ENCODE measurements around the gene SFSWAP.

Gene SFSWAP

GRCh38 chr12:131765961-131766360 is 55.1 kb downstream of the SFSWAP start:
- TF ChIP-seq GATA3 (IDR thresholded peaks at IDR 0.05; ENCODE audit: low read depth, low read length) (no peak), GATA2 (IDR thresholded peaks at IDR 0.05; ENCODE audit: low read depth, low read length) (no peak)

- TF ChIP-seq GATA2 (IDR thresholded peaks at IDR 0.05; ENCODE audit: low read depth, low read length): no peak
- no peak for TF ChIP-seq GATA3 (IDR thresholded peaks at IDR 0.05; ENCODE audit: low read depth, low read length)
These were observed 55.7 kb downstream of the SFSWAP start for GRCh38 chr12:131766382-131767107.

GRCh38 chr12:131770120-131770519 is 59.2 kb downstream of the SFSWAP start:
- TF ChIP-seq GATA2 (IDR thresholded peaks at IDR 0.05; ENCODE audit: low read depth, low read length) (no peak), GATA3 (IDR thresholded peaks at IDR 0.05; ENCODE audit: low read depth, low read length) (no peak)

GRCh38 chr12:131771965-131772364 is 61.1 kb downstream of the SFSWAP start:
- TF ChIP-seq GATA2 (IDR thresholded peaks at IDR 0.05; ENCODE audit: low read depth, low read length) (no peak), GATA3 (IDR thresholded peaks at IDR 0.05; ENCODE audit: low read depth, low read length) (no peak)

- TF ChIP-seq GATA3 (IDR thresholded peaks at IDR 0.05; ENCODE audit: low read depth, low read length) (no peak), GATA2 (IDR thresholded peaks at IDR 0.05; ENCODE audit: low read depth, low read length) (no peak)
These were observed 62.8 kb downstream of the SFSWAP start for GRCh38 chr12:131773582-131774221.

- TF ChIP-seq GATA2 (IDR thresholded peaks at IDR 0.05; ENCODE audit: low read depth, low read length) (no peak), GATA3 (IDR thresholded peaks at IDR 0.05; ENCODE audit: low read depth, low read length) (no peak)
These were observed 63.9 kb downstream of the SFSWAP start for GRCh38 chr12:131774576-131775391.

- TF ChIP-seq GATA2 (IDR thresholded peaks at IDR 0.05; ENCODE audit: low read depth, low read length): no peak
- no peak for TF ChIP-seq GATA3 (IDR thresholded peaks at IDR 0.05; ENCODE audit: low read depth, low read length)
These were observed 64.7 kb downstream of the SFSWAP start for GRCh38 chr12:131775392-131776236.

GRCh38 chr12:131776237-131776889 is 65.5 kb downstream of the SFSWAP start:
- no peak for TF ChIP-seq GATA3 (IDR thresholded peaks at IDR 0.05; ENCODE audit: low read depth, low read length)
- no peak for TF ChIP-seq GATA2 (IDR thresholded peaks at IDR 0.05; ENCODE audit: low read depth, low read length)

DNA sequence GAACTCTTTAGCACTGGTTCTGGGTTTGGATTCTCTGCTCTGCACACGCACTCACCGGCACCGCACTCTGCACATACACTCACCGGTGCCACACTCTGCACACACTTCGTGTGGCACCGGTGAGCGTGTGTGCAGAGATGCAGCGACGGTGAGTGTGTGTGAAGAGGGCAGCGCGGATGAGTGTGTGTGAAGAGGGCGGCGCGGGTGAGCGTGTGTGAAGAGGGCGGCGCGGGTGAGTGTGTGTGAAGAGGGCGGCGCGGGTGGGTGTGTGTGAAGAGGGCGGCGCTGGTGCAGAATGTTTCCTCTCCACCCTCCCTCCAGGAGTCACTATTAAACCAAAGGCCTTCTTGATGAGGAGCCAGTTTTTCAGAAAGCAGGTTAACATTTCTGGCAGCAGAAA is 68.1 kb downstream of the SFSWAP start:
- TF ChIP-seq GATA2 (IDR thresholded peaks at IDR 0.05; ENCODE audit: low read depth, low read length) (no peak), GATA3 (IDR thresholded peaks at IDR 0.05; ENCODE audit: low read depth, low read length) (no peak)

GRCh38 chr12:131782061-131782460 is 71.2 kb downstream of the SFSWAP start:
- TF ChIP-seq GATA3 (IDR thresholded peaks at IDR 0.05; ENCODE audit: low read depth, low read length) (no peak), GATA2 (IDR thresholded peaks at IDR 0.05; ENCODE audit: low read depth, low read length) (no peak)

- TF ChIP-seq GATA3 (IDR thresholded peaks at IDR 0.05; ENCODE audit: low read depth, low read length) (no peak), GATA2 (IDR thresholded peaks at IDR 0.05; ENCODE audit: low read depth, low read length) (no peak)
These were observed 73.1 kb downstream of the SFSWAP start for GRCh38 chr12:131783915-131784541.

DNA sequence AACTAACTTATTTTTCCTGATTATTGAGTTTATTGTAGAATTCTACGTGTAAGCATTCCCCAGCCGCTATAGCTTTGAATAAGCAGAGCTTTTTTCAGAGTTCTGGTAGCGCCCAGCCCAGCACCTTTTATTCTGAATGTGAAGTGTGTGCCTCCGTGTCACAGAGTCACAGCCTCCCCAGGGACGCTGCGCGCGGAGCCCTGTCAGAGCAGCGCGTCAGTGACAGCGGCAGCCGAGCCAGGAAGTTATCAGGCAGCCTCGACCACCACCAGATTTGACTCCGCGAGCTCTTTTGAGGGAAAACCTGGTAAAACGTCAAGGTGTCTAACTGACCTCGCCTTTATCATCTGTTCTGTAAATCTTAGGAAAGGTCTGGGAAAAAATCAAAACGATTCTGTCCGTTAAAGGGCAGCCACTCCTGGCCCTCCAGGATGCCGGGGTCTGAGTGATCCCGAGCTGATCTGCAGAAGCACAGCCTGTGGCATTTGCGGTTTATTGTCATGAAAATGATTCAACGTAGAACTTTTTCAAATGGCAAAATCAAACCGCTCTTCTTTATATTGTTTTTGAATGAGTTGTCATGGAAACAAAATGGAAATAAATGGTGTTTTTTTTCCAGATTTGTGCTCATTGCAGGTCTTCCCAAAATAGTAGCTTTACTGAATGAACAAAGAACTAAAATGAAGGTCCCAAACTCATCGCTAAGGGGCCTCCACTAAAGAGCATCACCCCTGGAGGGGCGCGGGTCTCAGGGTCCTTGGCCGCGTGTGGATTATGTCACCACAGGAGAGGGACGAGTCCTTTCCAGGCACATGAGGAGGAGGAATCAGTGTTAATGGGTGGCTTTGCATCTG is 74.2 kb downstream of the SFSWAP start:
- TF ChIP-seq GATA2 (IDR thresholded peaks at IDR 0.05; ENCODE audit: low read depth, low read length): no peak
- no peak for TF ChIP-seq GATA3 (IDR thresholded peaks at IDR 0.05; ENCODE audit: low read depth, low read length)

Data from SH-SY5Y (cell line).